A549 (cell line): Measurements from ENCODE around the gene TFPT.

ENCODE experiments used
- CTCF ChIP-seq: fragments of >200 bp; sonication (Bioruptor Twin); formaldehyde crosslinking; IDR thresholded peaks from 3 replicates; pipeline ENCODE4 v1.5.1; 2016
- EP300 ChIP-seq, 2 experiments: fragments of >200 bp; sonication (Bioruptor Twin); formaldehyde crosslinking; IDR thresholded peaks; 2 replicates in 1 of 2; 3 replicates in 1 of 2; pipeline ENCODE4 v1.6.1; 2016 to 2017
- MYC ChIP-seq: IDR thresholded peaks from 2 replicates; pipeline ENCODE4 v1.6.1; 2012; ENCODE audit warnings: mild to moderate bottlenecking, inconsistent platforms, low read length, improper control_type of control experiment, borderline replicate concordance

- TF ChIP-seq EP300 (IDR thresholded peaks at IDR 0.05) (no peak), CTCF (no peak), MYC (no peak)
These were observed 47.4 kb upstream of the TFPT start for GRCh38 chr19:54162884-54163283.
